ENCODE data around the gene PRPH. TPM values are rescaled to one million over a fixed set of nuclear protein-coding genes. Genes with fewer than 3 reads are reported as not detected.
"Not testable (repeated sequence)": the region's sequence is repeated elsewhere in the genome, so short reads cannot be mapped to it uniquely, and the experiment has no call there.

PRPH gene
- polyA plus RNA-seq, 1 experiment = not detected

DNA sequence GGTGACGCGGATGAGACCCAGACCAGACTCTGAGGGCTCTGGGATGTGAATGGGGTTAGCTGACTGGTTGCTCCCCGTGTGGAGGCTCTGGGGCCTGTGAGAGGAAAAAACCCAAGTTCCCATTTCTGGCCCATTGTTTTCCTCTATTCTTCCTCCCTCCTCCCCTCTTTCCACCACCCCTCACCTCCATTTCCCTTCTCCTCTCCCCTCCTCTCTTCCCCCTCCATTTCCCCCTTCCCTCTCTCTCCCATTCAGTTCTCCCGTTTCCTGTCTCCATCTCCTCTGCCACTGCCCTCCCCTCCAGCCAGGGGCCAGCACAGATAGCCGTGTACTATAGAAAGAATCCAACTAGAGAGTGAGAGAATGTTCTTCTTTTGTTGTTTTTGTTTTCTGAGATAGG is 12.6 kb upstream of the PRPH start:
- Histone ChIP-seq H3K36me3 (ENCODE audit: control insufficient read depth, insufficient read depth, low read length) (no peaks in the 10 kb centered on the region), H3K4me3 (ENCODE audit: low read depth, low read length) (no peak overlapping the region), H3K27me3 (ENCODE audit: control insufficient read depth, insufficient read depth, low read length) (peaks cover 5% of the 10 kb centered on the region)
- POLR2A ChIA-PET = no interaction called here
- CTCF ChIA-PET = interaction anchor here (1.1 to 2.1 kb wide), 6 partner anchors 10 to 230 kb away, joined by 3 to 7 read pairs (median 4); no protein-coding TSS in a partner anchor
- DNase-seq (ENCODE audit: low read depth) = no peak
- TF ChIP-seq CTCF (IDR thresholded peaks at IDR 0.05; ENCODE audit: insufficient read depth, low read depth, low read length) = no peak

- H3K36me3 ChIP-seq (ENCODE audit: control insufficient read depth, insufficient read depth, low read length); H3K4me3 ChIP-seq (ENCODE audit: low read depth, low read length); H3K27me3 ChIP-seq (ENCODE audit: control insufficient read depth, insufficient read depth, low read length); DNase-seq (ENCODE audit: low read depth); POLR2A ChIA-PET: not testable (repeated sequence)
- CTCF ChIA-PET = interaction anchor here (1.1 to 2.1 kb wide), 6 partner anchors 12 to 230 kb away, joined by 3 to 7 read pairs (median 4); no protein-coding TSS in a partner anchor
Observed at GRCh38 chr12:49282740-49283375, 12.1 kb upstream of the PRPH start.

DNA sequence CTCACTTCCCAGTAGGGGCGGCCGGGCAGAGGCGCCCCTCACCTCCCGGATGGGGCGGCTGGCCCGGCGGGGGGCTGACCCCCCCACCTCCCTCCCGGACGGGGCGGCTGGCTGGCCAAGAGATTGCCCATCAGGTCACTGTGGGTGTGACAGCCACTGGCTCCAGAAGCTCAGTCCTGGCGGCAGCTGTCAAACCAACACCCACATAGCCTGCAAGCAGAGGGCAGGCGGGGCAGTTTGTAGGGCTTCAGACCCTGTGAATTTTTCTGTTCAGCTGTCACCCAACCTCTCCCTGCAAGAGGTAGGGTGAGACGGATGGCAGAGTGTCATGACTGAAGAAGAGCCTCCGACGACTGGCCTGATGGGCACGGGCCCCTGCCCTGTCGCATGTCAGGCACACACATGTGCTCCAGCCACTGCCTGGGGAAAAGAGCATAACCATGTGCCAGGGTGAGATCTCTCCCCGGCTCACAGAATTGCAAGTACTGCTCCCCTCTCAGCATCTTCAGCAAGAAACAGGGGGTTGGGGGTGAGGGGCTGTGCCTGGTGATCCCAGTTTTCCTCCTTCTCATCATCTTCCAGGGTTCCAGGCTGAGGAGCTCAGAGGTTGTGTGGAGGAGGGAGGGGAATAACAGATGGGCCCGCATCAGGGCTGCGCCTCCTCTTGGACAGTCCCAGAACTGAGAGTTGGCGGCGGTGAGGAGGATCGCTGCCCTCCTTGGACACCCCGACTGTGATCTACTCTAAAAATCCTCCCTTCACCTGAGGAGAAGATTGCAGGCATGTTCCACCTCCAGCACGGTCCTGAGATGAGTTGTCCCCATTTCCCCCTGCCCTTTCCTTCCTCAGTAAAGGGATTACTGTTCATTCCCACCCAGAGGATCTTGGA is 11.2 kb upstream of the PRPH start:
- no peak for DNase-seq (ENCODE audit: low read depth)
- TF ChIP-seq CTCF (IDR thresholded peaks at IDR 0.05; ENCODE audit: insufficient read depth, low read depth, low read length) = no peak
- no peaks in the 10 kb centered on the region for H3K36me3 ChIP-seq (ENCODE audit: control insufficient read depth, insufficient read depth, low read length)
- ChIA-PET CTCF (interaction anchor here (1.0 to 7.9 kb wide), 4 partner anchors 9 to 64 kb away, joined by 3 to 94 read pairs (median 5); partner anchors contain the start of gene PRPH), POLR2A (no interaction called here)
- H3K27me3 ChIP-seq (ENCODE audit: control insufficient read depth, insufficient read depth, low read length) = peaks cover 7% of the 10 kb centered on the region
- H3K4me3 ChIP-seq (ENCODE audit: low read depth, low read length) = no peak overlapping the region

DNA sequence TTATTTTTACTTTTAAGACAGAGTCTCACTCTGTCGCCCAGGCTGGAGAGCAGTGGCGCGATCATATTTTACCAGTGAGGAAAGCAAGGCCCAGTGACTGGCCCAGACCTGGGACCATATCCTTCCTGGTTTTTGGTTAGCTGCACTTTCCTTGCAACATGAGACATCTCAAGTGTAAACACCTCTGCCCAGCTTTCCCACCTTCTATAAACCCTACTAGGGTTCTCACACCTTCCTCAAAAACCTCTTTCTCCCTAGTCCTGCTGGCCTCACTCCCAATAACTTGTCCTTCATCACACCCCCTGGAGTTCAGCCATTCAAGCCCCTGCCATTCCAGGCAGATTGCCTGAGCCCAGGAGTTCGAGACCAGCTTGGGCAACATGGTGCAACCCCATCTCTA is 10.3 kb upstream of the PRPH start:
- H3K36me3 ChIP-seq (ENCODE audit: control insufficient read depth, insufficient read depth, low read length) = no peaks in the 10 kb centered on the region
- ChIA-PET POLR2A (no interaction called here), CTCF (interaction anchor here (0.9 to 7.9 kb wide), 5 partner anchors 8 to 63 kb away, joined by 3 to 94 read pairs (median 3); partner anchors contain the start of gene PRPH)
- H3K27me3 ChIP-seq (ENCODE audit: control insufficient read depth, insufficient read depth, low read length) = peaks cover 7% of the 10 kb centered on the region
- H3K4me3 ChIP-seq (ENCODE audit: low read depth, low read length) = no peak overlapping the region
- no peak for TF ChIP-seq CTCF (IDR thresholded peaks at IDR 0.05; ENCODE audit: insufficient read depth, low read depth, low read length)
- no peak for DNase-seq (ENCODE audit: low read depth)

- Histone ChIP-seq H3K27me3 (ENCODE audit: control insufficient read depth, insufficient read depth, low read length) (peaks cover 7% of the 10 kb centered on the region), H3K4me3 (ENCODE audit: low read depth, low read length) (no peak overlapping the region), H3K36me3 (ENCODE audit: control insufficient read depth, insufficient read depth, low read length) (no peaks in the 10 kb centered on the region)
- no peak for TF ChIP-seq CTCF (IDR thresholded peaks at IDR 0.05; ENCODE audit: insufficient read depth, low read depth, low read length)
- no peak for DNase-seq (ENCODE audit: low read depth)
- POLR2A ChIA-PET = no interaction called here
- CTCF ChIA-PET = interaction anchor here (0.6 to 7.9 kb wide), 16 partner anchors 10 to 296 kb away, joined by 3 to 94 read pairs (median 11); partner anchors contain the start of genes C1QL4, DNAJC22 and PRPH
Observed at GRCh38 chr12:49287876-49288275, 7.1 kb upstream of the PRPH start.
